Calu3 (cell line): ENCODE data around the gene IFITM10. TPM values are rescaled to one million over a fixed set of nuclear protein-coding genes. Genes with fewer than 3 reads are reported as not detected.

Source experiments
- BruUV-seq: library from RNA; stranded (reverse); fragments of 400-500 nt; replicated peaks from 2 replicates; lab custom pipeline; 2021; lab: Mats Ljungman, UMichigan
- CTCF ChIA-PET: fragments of 300-600 bp; sonication (Branson Sonifier 250); formaldehyde crosslinking; loops from one replicate; lab custom pipeline; 2022; ENCODE audit warnings: antibody characterized with exemption; lab: Charles Lee
- DNase-seq: peaks from one replicate; pipeline ENCODE4 v3.0.0; 2022
- H3K27ac Mint-ChIP-seq: one replicate; pipeline ENCODE4 v1.8.0; 2022; ENCODE audit warnings: mixed read lengths; ENCODE audit not compliant: unreplicated experiment
- H3K27me3 Mint-ChIP-seq: one replicate; pipeline ENCODE4 v1.8.0; 2022; ENCODE audit warnings: mixed read lengths; ENCODE audit not compliant: unreplicated experiment
- H3K36me3 Mint-ChIP-seq: one replicate; pipeline ENCODE4 v1.8.0; 2022; ENCODE audit warnings: mild to moderate bottlenecking, moderate library complexity, mixed read lengths; ENCODE audit not compliant: insufficient read depth, unreplicated experiment
- H3K4me1 Mint-ChIP-seq: one replicate; pipeline ENCODE4 v1.8.0; 2022; ENCODE audit warnings: mild to moderate bottlenecking, low read depth, mixed read lengths; ENCODE audit not compliant: unreplicated experiment
- H3K4me3 Mint-ChIP-seq: one replicate; pipeline ENCODE4 v1.8.0; 2022; ENCODE audit warnings: mild to moderate bottlenecking, low read depth, moderate library complexity, mixed read lengths; ENCODE audit not compliant: unreplicated experiment
- H3K9me3 Mint-ChIP-seq: one replicate; pipeline ENCODE4 v1.8.0; 2022; ENCODE audit warnings: low read depth, mixed read lengths; ENCODE audit not compliant: unreplicated experiment
- intact Hi-C: fragments of 100-400 bp; cut with micrococcal nuclease; formaldehyde crosslinking; loops from one replicate; pipeline ENCODE4 v1.10.0; 2022; ENCODE audit not compliant: unreplicated experiment
- total RNA-seq: library from RNA; stranded (reverse); gene quantifications from 2 replicates; pipeline ENCODE4 v1.2.3, GENCODE V29; 2022
- TF ChIP-seq, protein P1 (sequence below): fragments of 200-600 bp; IDR thresholded peaks from one replicate; pipeline ENCODE4 v1.8.0; 2022; ENCODE audit warnings: antibody characterized with exemption; ENCODE audit not compliant: unreplicated experiment

IFITM10 gene
- total RNA-seq, 1 experiment from 2014 or later: 3.3 TPM

DNA sequence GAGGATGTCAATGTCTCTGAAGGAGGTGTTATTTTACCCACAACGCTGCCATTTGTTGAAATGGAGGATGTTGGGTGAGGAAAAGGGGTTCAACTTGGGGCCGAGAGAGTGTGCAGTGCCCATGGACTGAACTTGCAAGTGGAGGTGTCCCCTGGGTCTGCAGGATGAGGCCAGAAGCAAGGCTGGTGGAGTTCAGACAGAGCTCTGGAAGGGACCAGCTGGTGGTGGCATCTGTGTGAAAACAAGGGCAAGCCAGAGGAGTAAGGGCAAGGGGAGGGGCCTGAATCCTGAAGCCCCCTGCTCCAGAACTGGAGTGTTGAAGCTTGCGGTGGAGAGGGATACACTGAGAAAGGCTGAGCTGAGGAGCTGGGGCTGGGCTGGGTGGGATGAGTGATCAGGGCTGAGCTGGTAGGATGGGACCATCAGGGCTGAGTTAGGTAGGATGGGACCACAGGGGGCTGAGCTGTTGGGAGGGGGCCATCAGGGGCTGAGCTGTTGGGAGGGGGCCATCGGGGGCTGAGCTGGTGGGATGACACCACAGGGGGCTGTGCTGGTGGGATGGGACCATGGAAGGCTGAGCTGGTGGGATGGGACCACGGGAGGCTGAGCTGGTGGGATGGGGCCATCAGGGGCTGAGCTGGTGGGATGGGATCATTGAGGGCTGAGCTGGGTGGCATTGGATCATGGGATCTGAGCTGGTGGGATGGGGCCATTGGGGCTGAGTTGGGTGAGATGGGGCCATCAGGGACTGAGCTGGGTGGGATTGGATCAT lies 26.7 kb upstream of the IFITM10 start:
- Mint-ChIP-seq H3K36me3 (peaks cover 25% of the 10 kb centered on the region), H3K4me3 (no peak overlapping the region), H3K4me1 (peaks cover 79% of the 10 kb centered on the region), H3K27ac (peak overlapping the region; percentile 44), H3K27me3 (no peaks in the 10 kb centered on the region), H3K9me3 (no peaks in the 10 kb centered on the region)
- TF ChIP-seq, protein P1, sequence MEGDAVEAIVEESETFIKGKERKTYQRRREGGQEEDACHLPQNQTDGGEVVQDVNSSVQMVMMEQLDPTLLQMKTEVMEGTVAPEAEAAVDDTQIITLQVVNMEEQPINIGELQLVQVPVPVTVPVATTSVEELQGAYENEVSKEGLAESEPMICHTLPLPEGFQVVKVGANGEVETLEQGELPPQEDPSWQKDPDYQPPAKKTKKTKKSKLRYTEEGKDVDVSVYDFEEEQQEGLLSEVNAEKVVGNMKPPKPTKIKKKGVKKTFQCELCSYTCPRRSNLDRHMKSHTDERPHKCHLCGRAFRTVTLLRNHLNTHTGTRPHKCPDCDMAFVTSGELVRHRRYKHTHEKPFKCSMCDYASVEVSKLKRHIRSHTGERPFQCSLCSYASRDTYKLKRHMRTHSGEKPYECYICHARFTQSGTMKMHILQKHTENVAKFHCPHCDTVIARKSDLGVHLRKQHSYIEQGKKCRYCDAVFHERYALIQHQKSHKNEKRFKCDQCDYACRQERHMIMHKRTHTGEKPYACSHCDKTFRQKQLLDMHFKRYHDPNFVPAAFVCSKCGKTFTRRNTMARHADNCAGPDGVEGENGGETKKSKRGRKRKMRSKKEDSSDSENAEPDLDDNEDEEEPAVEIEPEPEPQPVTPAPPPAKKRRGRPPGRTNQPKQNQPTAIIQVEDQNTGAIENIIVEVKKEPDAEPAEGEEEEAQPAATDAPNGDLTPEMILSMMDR: no peak
- CTCF ChIA-PET: interaction anchor here (0.6 to 0.7 kb wide), 2 partner anchors 13 to 171 kb away, joined by 3 to 6 read pairs; no protein-coding TSS in a partner anchor
- no TSS peak for BruUV-seq
- intact Hi-C loops: loop anchor here (5.0 kb wide), 1 partner anchor 55 kb away; the partner anchor contains the start of gene SYT8
- DNase-seq: no peak

DNA sequence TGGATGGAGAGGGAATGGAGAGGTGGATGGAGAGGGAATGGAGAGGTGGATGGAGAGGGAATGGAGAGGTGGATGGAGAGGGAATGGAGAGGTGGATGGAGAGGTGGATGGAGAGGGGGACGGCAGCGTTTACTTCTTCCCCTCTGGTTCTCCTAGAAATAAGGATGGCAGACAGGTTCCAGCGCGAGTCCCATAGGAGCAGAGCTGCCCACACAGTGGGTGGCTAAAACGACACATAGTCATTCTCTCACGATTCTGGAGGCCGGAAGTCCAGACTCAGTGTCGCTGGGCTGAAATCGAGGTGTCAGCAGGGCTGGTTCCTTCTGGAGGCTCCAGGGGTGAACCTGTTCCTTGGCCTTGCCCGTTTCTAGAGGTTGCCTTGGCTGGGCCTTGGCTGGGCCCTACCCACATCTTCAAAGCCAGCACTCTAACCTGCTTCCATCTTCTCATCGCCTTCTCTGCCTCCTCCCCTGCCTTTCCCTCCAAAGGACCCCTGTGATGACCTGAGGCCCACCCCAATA lies 26.0 kb upstream of the IFITM10 start:
- no peak for DNase-seq
- TF ChIP-seq, protein P1: no peak
- H3K4me3 Mint-ChIP-seq: no peak overlapping the region
- CTCF ChIA-PET: interaction anchor here (0.7 kb wide), 1 partner anchor 171 kb away, joined by 6 read pairs; no protein-coding TSS in a partner anchor
- no TSS peak for BruUV-seq
- intact Hi-C loops: loop anchor here (5.0 kb wide), 1 partner anchor 56 kb away; the partner anchor contains the start of gene SYT8
- no peaks in the 10 kb centered on the region for H3K9me3 Mint-ChIP-seq
- H3K36me3 Mint-ChIP-seq: peaks cover 31% of the 10 kb centered on the region
- H3K27ac Mint-ChIP-seq: peak overlapping the region; percentile 44
- peaks cover 80% of the 10 kb centered on the region for H3K4me1 Mint-ChIP-seq
- H3K27me3 Mint-ChIP-seq: no peaks in the 10 kb centered on the region

DNA sequence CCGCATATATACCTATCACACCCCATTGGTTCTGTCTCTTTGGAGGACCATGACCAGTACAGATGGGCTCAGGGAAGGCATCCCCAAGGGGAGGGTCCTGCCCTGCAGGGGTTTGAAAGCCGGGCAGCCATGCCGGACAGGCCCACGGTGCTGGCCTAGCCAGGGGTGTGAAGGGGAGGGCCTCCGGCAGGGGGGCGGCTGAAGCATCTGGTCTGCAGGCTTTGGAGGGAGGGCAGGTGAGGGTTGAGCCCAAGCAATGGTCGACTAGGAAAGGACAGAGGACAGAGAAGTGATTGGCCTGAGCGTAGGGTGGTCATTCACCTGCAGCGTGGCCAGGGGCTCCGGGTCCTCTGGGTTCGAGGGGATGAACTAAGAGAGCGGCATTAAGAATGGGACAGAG lies 24.5 kb upstream of the IFITM10 start:
- no peaks in the 10 kb centered on the region for H3K27me3 Mint-ChIP-seq
- no TSS peak for BruUV-seq
- DNase-seq: no peak
- H3K4me3 Mint-ChIP-seq: no peak overlapping the region
- peaks cover 76% of the 10 kb centered on the region for H3K4me1 Mint-ChIP-seq
- H3K27ac Mint-ChIP-seq: no peak overlapping the region
- CTCF ChIA-PET: no interaction called here
- intact Hi-C loops: loop anchor here (5.0 kb wide), 1 partner anchor 57 kb away; the partner anchor contains the start of gene SYT8
- H3K36me3 Mint-ChIP-seq: peaks cover 31% of the 10 kb centered on the region
- TF ChIP-seq, protein P1: no peak
- H3K9me3 Mint-ChIP-seq: no peaks in the 10 kb centered on the region

DNA sequence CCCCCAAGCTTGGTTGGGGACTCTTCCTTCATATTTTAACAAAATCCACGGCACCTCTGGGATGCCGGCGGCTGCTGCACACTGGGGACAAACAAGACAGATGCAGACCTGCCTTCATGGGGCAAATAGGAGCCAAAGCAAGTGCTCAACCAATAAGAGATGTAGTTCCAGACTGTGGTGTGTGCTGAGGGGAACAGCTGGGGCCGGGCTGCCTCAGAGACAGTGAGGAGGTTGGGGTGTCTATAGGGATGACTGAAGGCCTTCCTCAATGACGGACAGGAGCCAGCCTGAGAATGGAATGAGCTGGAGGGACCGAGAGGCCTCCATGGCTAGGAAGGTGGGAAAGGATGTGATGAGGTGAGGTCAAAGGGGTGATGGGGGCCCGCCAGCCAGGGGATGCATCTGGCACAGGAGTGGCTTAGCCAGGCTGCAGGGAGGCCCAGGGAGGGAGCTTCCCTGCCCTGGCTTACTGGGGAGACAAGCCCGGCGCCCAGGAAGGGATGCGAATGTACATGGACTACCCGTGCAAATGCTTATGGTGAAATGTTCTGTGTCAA lies 23.7 kb upstream of the IFITM10 start:
- H3K9me3 Mint-ChIP-seq: no peaks in the 10 kb centered on the region
- no peaks in the 10 kb centered on the region for H3K27me3 Mint-ChIP-seq
- peaks cover 37% of the 10 kb centered on the region for H3K36me3 Mint-ChIP-seq
- CTCF ChIA-PET: no interaction called here
- no peak overlapping the region for H3K4me3 Mint-ChIP-seq
- DNase-seq: no peak
- peak overlapping the region; percentile 77 for H3K27ac Mint-ChIP-seq
- TF ChIP-seq, protein P1: no peak
- no TSS peak for BruUV-seq
- H3K4me1 Mint-ChIP-seq: peaks cover 76% of the 10 kb centered on the region
- intact Hi-C loops: no loop called here
